Psoas muscle (tissue), 8 donors: ENCODE results near the gene FAM221A. TPM values are rescaled to one million over a fixed set of nuclear protein-coding genes. Genes with fewer than 3 reads are reported as not detected.

Source experiments
- ATAC-seq, 4 donors: fragments of 200-7000 bp; cut with Tn5 transposase; one replicate each; pipeline ENCODE4 v1.9.1; 2020; ENCODE audit warnings: moderate library complexity in 3 of 4, mild to moderate bottlenecking in 2 of 4
- DNase-seq, 2 donors: peaks; one replicate each; pipeline ENCODE4 v3.0.0-alpha.2; 2020
- H3K27ac ChIP-seq: fragments of 200-600 bp; one replicate; pipeline ENCODE4 v1.8.0; 2022
- H3K27me3 ChIP-seq, 3 donors: fragments of 200-600 bp in 1 of 3; one replicate each; pipeline versions ENCODE4 v1.6.1 to v1.8.0; 2013 to 2022; ENCODE audit warnings: low read length in 2 of 3, mild to moderate bottlenecking in 2 of 3, moderate library complexity in 1 of 3; ENCODE audit not compliant: insufficient read depth in 3 of 3
- H3K36me3 ChIP-seq, 2 donors: fragments of 200-600 bp in 1 of 2; one replicate each; pipeline versions ENCODE4 v1.6.1 to v1.8.0; 2013 to 2022; ENCODE audit warnings: low read depth in 1 of 2, mild to moderate bottlenecking in 1 of 2, moderate library complexity in 1 of 2; ENCODE audit not compliant: insufficient read depth in 1 of 2
- H3K4me1 ChIP-seq: fragments of 200-600 bp; one replicate; pipeline ENCODE4 v1.8.0; 2022
- H3K4me3 ChIP-seq: fragments of 200-600 bp; one replicate; pipeline ENCODE4 v1.8.0; 2022; ENCODE audit warnings: mild to moderate bottlenecking
- H3K9me3 ChIP-seq: fragments of 200-600 bp; one replicate; pipeline ENCODE4 v1.8.0; 2022
- CTCF ChIP-seq: fragments of 200-600 bp; IDR thresholded peaks from one replicate; pipeline ENCODE4 v1.8.0; 2022; ENCODE audit warnings: antibody characterized with exemption
- WGBS, 3 donors: extraction: QIAGEN DNeasy Blood & Tissue Kit; methylation state at CpG; one replicate each; pipeline versions ENCODE4 v1.1.6 to v1.1.7; 2013; 5-methylcytosine and 5-hydroxymethylcytosine counted together
- intact Hi-C, 2 donors: fragments of 100-400 bp; cut with DNase I; formaldehyde crosslinking; loops; one replicate each; pipeline versions ENCODE4 v1.11.0 to v1.14.2; 2022
- long read RNA-seq, 2 donors: library from polyadenylated mRNA; unstranded; transcript quantifications; one replicate each; pipeline ENCODE4 v2.0.0, GENCODE V29; 2021
- polyA plus RNA-seq, 3 donors: library from polyadenylated mRNA; stranded (reverse); fragments of 200-250 nt; gene quantifications; one replicate each; pipeline ENCODE4 v1.2.3, GENCODE V29; 2013
- total RNA-seq, 4 donors: library from RNA; stranded (reverse); fragmentation: NEBNext Ultra II Directional in 2 of 4; extraction: Animal tissue kit (Norgen Biotek cat#: 25700) in 2 of 4; gene quantifications; one replicate each; pipeline versions ENCODE4 v1.2.1 to v1.2.4, GENCODE V29; 2021 to 2023
- donor health status: healthy with polysubstance abuse.
- donor health status: DM: no; HTN: no; CAD: no; lungs with moderate emphysema.
- donor health status: Bipolar disorder and iron deficiency.
- donor health status: healthy.
- donor health status: DM: yes; HTN: yes; CAD: no.
- donor health status: DM: no; HTN: no; CAD: no.
- donor health status: DM: no; HTN: no; CAD: no.
- donor health status: DM: yes; HTN: yes; CAD: no.

The FAM221A gene
- 1 to 10 TPM in 3 of 4 donors, under 1 TPM in 1; 0.57 to 4.0 (median 1.7) TPM for total RNA-seq
- 1 to 10 TPM; 1.4 to 3.5 (median 2.3) TPM for polyA plus RNA-seq
- long read RNA-seq, donor 1: 0 reads
- long read RNA-seq, donor 2, partial matches to known transcripts: 0 of 9 reads
- long read RNA-seq, donor 2, other reads (novel, unspliced or antisense): 3 of 9 reads

DNA sequence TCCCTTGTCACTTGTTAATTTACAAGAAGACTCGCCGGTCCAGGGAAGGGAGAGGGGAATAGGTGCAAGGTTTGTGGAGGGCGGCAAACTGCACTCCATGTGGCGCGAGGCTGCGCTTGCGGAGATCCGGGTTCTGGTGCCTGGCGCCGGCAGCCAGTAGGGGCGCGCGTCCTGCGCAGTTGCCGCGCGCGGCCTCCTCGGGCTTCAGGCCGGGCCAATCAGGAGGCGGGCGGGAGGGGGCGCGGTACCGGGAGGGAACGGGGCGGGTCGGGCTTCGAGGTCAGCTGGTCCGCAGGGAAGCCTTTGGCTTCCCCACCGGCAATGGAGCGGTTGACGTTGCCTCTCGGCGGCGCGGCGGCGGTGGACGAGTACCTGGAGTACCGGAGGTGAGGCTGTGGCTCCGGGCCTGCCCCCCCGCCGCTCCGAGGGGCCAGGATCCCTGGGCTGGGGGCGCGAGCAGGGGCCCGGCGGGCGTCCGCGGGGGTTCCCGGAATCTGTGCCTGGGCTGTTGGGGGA is at the start of gene FAM221A:
TSS of gene FAM221A (plus strand) at position 302 of the 516 bp plus-strand sequence. CDS start at position 322, 20 bp downstream.
- 1 to 2% (median 1%) methylated on average over 32 to 53 of the region's 53 CpGs for WGBS, 3 donors
- H3K4me3 ChIP-seq: peak within 1 kb of the TSS; percentile 94
- intact Hi-C loops: loop anchor here in 1 of 2 donors (5.0 kb wide), 1 partner anchor 83 kb away; the partner anchor contains the start of gene CCDC126
- peak; percentile 70 for TF ChIP-seq CTCF
- no peaks in the 10 kb centered on the region for H3K36me3 ChIP-seq
- H3K27me3 ChIP-seq: no peaks in the 10 kb centered on the region
- DNase-seq (peak; percentile 91 to 94), ATAC-seq (peak; percentile 99 to 100 (median 100))
- no peaks in the 10 kb centered on the region for H3K9me3 ChIP-seq
- peak within 1 kb of the TSS; percentile 81 for H3K27ac ChIP-seq
- peaks cover 9% of the 10 kb centered on the region for H3K4me1 ChIP-seq

DNA sequence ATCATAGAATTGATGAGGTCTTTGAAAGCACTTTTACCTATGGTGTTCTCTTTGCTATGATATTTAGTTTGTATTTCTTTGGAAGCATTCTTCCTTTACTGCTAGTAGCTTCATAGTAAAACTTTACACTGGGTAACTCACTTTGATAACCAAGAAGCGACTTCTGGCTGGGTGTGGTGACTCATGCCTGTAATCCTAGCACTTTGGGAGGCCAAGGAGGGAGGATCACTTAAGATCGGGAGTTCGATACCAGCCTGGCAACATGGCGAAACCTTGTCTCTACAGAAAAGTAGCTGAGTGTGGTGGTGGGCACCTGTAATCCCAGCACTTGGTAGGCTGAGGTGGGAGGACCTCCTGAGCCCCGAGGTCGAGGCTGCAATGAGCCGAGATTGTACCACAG is 46.6 kb upstream of the FAM221A start:
- intact Hi-C loops: no loop called here
- no peaks in the 10 kb centered on the region for H3K36me3 ChIP-seq
- H3K4me1 ChIP-seq: no peaks in the 10 kb centered on the region
- DNase-seq (no peak), ATAC-seq (no peak)
- H3K9me3 ChIP-seq: no peaks in the 10 kb centered on the region
- WGBS, 3 donors: 95 to 96% (median 95%) methylated on average over 7 of the region's 7 CpGs
- no peak for TF ChIP-seq CTCF
- no peak overlapping the region for H3K27ac ChIP-seq
- H3K27me3 ChIP-seq: no peaks in the 10 kb centered on the region
- no peak overlapping the region for H3K4me3 ChIP-seq

- intact Hi-C loops: no loop called here
- TF ChIP-seq CTCF: no peak
- H3K4me1 ChIP-seq: no peaks in the 10 kb centered on the region
- no peaks in the 10 kb centered on the region for H3K36me3 ChIP-seq
- DNase-seq (no peak), ATAC-seq (no peak)
- WGBS, 3 donors: 97 to 100% (median 98%) methylated on average over 1 of the region's 1 CpG
- H3K27ac ChIP-seq: no peak overlapping the region
- H3K27me3 ChIP-seq: no peaks in the 10 kb centered on the region
- no peaks in the 10 kb centered on the region for H3K9me3 ChIP-seq
- H3K4me3 ChIP-seq: no peak overlapping the region
Observed at GRCh38 chr7:23645822-23646221, 34.2 kb upstream of the FAM221A start.

- no peak overlapping the region for H3K4me3 ChIP-seq
- no peak for TF ChIP-seq CTCF
- no peak overlapping the region for H3K27ac ChIP-seq
- peaks cover 8% of the 10 kb centered on the region for H3K9me3 ChIP-seq
- H3K27me3 ChIP-seq: no peaks in the 10 kb centered on the region
- no peaks in the 10 kb centered on the region for H3K36me3 ChIP-seq
- H3K4me1 ChIP-seq: no peaks in the 10 kb centered on the region
- DNase-seq: no peak
- intact Hi-C loops: no loop called here
- 85 to 93% (median 89%) methylated on average over 5 of the region's 5 CpGs for WGBS, 3 donors
- no peak for ATAC-seq
Observed at GRCh38 chr7:23653942-23654341, 26.1 kb upstream of the FAM221A start.

DNA sequence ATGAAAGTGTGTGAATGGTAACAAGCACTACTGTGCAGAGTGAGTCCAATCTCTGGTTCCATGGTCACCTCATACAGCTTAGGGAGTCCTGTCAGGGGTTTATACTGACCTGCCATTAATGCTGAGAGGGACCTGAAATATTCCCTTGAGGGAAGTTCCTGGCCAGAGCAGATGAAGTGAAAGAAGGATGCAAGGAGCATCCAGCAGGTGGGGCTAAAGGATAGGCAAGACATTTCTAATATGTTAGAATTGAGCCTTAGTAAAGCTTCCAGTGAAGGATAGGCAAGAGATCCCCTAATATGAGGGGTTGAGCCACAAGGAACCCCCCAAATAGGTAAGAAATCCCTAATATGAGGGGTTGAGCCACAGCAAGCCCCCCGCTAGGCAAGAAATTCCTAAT is 25.5 kb upstream of the FAM221A start:
- H3K36me3 ChIP-seq: no peaks in the 10 kb centered on the region

More for the DNA sequence above, 25.5 kb upstream of the FAM221A start:
- DNase-seq (no peak), ATAC-seq (peak in 1 of 4 donors; percentile 38)
- peaks cover 14% of the 10 kb centered on the region for H3K9me3 ChIP-seq
- peak; percentile 22 for TF ChIP-seq CTCF
- H3K4me1 ChIP-seq: no peaks in the 10 kb centered on the region
- no peak overlapping the region for H3K27ac ChIP-seq
- H3K27me3 ChIP-seq: no peaks in the 10 kb centered on the region
- no peak overlapping the region for H3K4me3 ChIP-seq
- intact Hi-C loops: no loop called here
- 0% methylated on average over 1 of the region's 1 CpG for WGBS, 3 donors
